HFFc6 (cell line): ENCODE measurements around the gene NDUFB8. TPM values are rescaled to one million over a fixed set of nuclear protein-coding genes. Genes with fewer than 3 reads are reported as not detected.

ENCODE experiments used
- DNase-seq: peaks from one replicate; pipeline ENCODE4 v3.0.0-alpha.2; 2018
- H3K27ac Mint-ChIP-seq: 2 replicates; pipeline ENCODE4 v1.8.0; 2020; ENCODE audit warnings: mild to moderate bottlenecking, mixed read lengths
- H3K27me3 Mint-ChIP-seq: 2 replicates; pipeline ENCODE4 v1.8.0; 2021; ENCODE audit warnings: mild to moderate bottlenecking, moderate library complexity, mixed read lengths; ENCODE audit not compliant: insufficient read depth
- H3K36me3 Mint-ChIP-seq: 2 replicates; pipeline ENCODE4 v1.8.0; 2021; ENCODE audit warnings: low read depth, mixed read lengths
- H3K4me1 Mint-ChIP-seq: 2 replicates; pipeline ENCODE4 v1.8.0; 2020; ENCODE audit warnings: low read depth, mixed read lengths
- H3K4me3 Mint-ChIP-seq: 2 replicates; pipeline ENCODE4 v1.8.0; 2020; ENCODE audit warnings: mild to moderate bottlenecking, moderate library complexity, mixed read lengths
- H3K9me3 Mint-ChIP-seq: 2 replicates; pipeline ENCODE4 v1.8.0; 2020; ENCODE audit warnings: mild to moderate bottlenecking, mixed read lengths
- CTCF ChIP-seq: fragments of 200-600 bp; sonication (generic); IDR thresholded peaks from 2 replicates; pipeline ENCODE4 v1.5.0; 2021; ENCODE audit warnings: antibody characterized with exemption, mild to moderate bottlenecking
- total RNA-seq, 6 experiments: library from RNA; stranded (reverse); fragmentation: NEBNext Ultra II Directional; extraction: Animal tissue kit (Norgen Biotek cat#: 25700); gene quantifications; 2 replicates in 1 of 6; 3 replicates in 5 of 6; pipeline ENCODE4 v1.2.3, GENCODE V29; 2021

Gene NDUFB8
- total RNA-seq, 6 experiments from 2014 or later, result 167 to 222 (median 198) TPM

GRCh38 chr10:100554902-100555301 lies 25.2 kb upstream of the NDUFB8 start:
- Mint-ChIP-seq H3K9me3 (no peaks in the 10 kb centered on the region), H3K4me3 (no peak overlapping the region), H3K27ac (no peak overlapping the region), H3K4me1 (no peaks in the 10 kb centered on the region), H3K27me3 (no peaks in the 10 kb centered on the region), H3K36me3 (peaks cover 10% of the 10 kb centered on the region; the same call in 1 of the 2 replicates)
- TF ChIP-seq CTCF, result no peak
- no peak for DNase-seq

- Mint-ChIP-seq H3K27me3 (no peaks in the 10 kb centered on the region), H3K4me1 (no peaks in the 10 kb centered on the region), H3K36me3 (peaks cover 14% of the 10 kb centered on the region; the same call in 1 of the 2 replicates)
Observed at GRCh38 chr10:100553929-100554328, 24.3 kb upstream of the NDUFB8 start.

GRCh38 chr10:100551738-100552137 lies 22.1 kb upstream of the NDUFB8 start:
- Mint-ChIP-seq H3K36me3 (peaks cover 27% of the 10 kb centered on the region), H3K27ac (no peak overlapping the region), H3K4me3 (no peak overlapping the region), H3K27me3 (no peaks in the 10 kb centered on the region), H3K4me1 (no peaks in the 10 kb centered on the region), H3K9me3 (no peaks in the 10 kb centered on the region)
- no peak for TF ChIP-seq CTCF
- no peak for DNase-seq

More at GRCh38 chr10:100553929-100554328, 24.3 kb upstream of the NDUFB8 start:
- TF ChIP-seq CTCF, result no peak
- no peak for DNase-seq
- Mint-ChIP-seq H3K27ac (no peak overlapping the region), H3K9me3 (no peaks in the 10 kb centered on the region), H3K4me3 (no peak overlapping the region)

- no peak overlapping the region for H3K27ac Mint-ChIP-seq
- no peak for DNase-seq
- no peaks in the 10 kb centered on the region for H3K27me3 Mint-ChIP-seq
- no peaks in the 10 kb centered on the region for H3K9me3 Mint-ChIP-seq
- H3K4me3 Mint-ChIP-seq, result no peak overlapping the region
- no peaks in the 10 kb centered on the region for H3K4me1 Mint-ChIP-seq
- TF ChIP-seq CTCF, result no peak
- peaks cover 32% of the 10 kb centered on the region for H3K36me3 Mint-ChIP-seq
Observed at GRCh38 chr10:100551196-100551595, 21.5 kb upstream of the NDUFB8 start.

GRCh38 chr10:100544950-100545349 lies 15.3 kb upstream of the NDUFB8 start:
- no peaks in the 10 kb centered on the region for H3K27me3 Mint-ChIP-seq
- DNase-seq, result no peak
- H3K36me3 Mint-ChIP-seq, result peaks cover 49% of the 10 kb centered on the region
- no peak for TF ChIP-seq CTCF
- no peaks in the 10 kb centered on the region for H3K4me1 Mint-ChIP-seq
- no peak overlapping the region for H3K4me3 Mint-ChIP-seq
- H3K9me3 Mint-ChIP-seq, result no peaks in the 10 kb centered on the region
- no peak overlapping the region for H3K27ac Mint-ChIP-seq

- no peak for TF ChIP-seq CTCF
- peaks cover 16% of the 10 kb centered on the region for H3K36me3 Mint-ChIP-seq
- no peaks in the 10 kb centered on the region for H3K9me3 Mint-ChIP-seq
- no peak overlapping the region for H3K27ac Mint-ChIP-seq
- H3K4me1 Mint-ChIP-seq, result no peaks in the 10 kb centered on the region
- no peak overlapping the region; the same call in 1 of the 2 replicates for H3K4me3 Mint-ChIP-seq
- no peak for DNase-seq
- no peaks in the 10 kb centered on the region; the same call in 1 of the 2 replicates for H3K27me3 Mint-ChIP-seq
Observed at GRCh38 chr10:100537475-100537874, 7.8 kb upstream of the NDUFB8 start.
